Nephron progenitor cell (in vitro differentiated cells): ENCODE results near the gene SPRED1.

Experiments used
- DNase-seq: peaks from one replicate; pipeline ENCODE4 v3.0.0; 2021
- H3K27ac Mint-ChIP-seq: 2 replicates; pipeline ENCODE4 v1.8.0; 2021; ENCODE audit warnings: mild to moderate bottlenecking, moderate library complexity, mixed read lengths
- H3K27me3 Mint-ChIP-seq: 2 replicates; pipeline ENCODE4 v1.8.0; 2021; ENCODE audit warnings: mild to moderate bottlenecking, low read depth, mixed read lengths; ENCODE audit not compliant: poor library complexity
- H3K36me3 Mint-ChIP-seq: 2 replicates; pipeline ENCODE4 v1.8.0; 2021; ENCODE audit warnings: low read depth, mixed read lengths
- H3K4me1 Mint-ChIP-seq: 2 replicates; pipeline ENCODE4 v1.8.0; 2021; ENCODE audit warnings: mixed read lengths
- H3K4me3 Mint-ChIP-seq: 2 replicates; pipeline ENCODE4 v1.8.0; 2021; ENCODE audit warnings: mild to moderate bottlenecking, moderate library complexity, mixed read lengths
- H3K9me3 Mint-ChIP-seq: 2 replicates; pipeline ENCODE4 v1.8.0; 2021; ENCODE audit warnings: mild to moderate bottlenecking, moderate library complexity, mixed read lengths
- TF ChIP-seq, protein P1 (sequence below): fragments of 200-600 bp; sonication (generic); IDR thresholded peaks from 2 replicates; pipeline ENCODE4 v1.5.0; 2021; ENCODE audit warnings: antibody characterized with exemption

SPRED1 gene

DNA sequence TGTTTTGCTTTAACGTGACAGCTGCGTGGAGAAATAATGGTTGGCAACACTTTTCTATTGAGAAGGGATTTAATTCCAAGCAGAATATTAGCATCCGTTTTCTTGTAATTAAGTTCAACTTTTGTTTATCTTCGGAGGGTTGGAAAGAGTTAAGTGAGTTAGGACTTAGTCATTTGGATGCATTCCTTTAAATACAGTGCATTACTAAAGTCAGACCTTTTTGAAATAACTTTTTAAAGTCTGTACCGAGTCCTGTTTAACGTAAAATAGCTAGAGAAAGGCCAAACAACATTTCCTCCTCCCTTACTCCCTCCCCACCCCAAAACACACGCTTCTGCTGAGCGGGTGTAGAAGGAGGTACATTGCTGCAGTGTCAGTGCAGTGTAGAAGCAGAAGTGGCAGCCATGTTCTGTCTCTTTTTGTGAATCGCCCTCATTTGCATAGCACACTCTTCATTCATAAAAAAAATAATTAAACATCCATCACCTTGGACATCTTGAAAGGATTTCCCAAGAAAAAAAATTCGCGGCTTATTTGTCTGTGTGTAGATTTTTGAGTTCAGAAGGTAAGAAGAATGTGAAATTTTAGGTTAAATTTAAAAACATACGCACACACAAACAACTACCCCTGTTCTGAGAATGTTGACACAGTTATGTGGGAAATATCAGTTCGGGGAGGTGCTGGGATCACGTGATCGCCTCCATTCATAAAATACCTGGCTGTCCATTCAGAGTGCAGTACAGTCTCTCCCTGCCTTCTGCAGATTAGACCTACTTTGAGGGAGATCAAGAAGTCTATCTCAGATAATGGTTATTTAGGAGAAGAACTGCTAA, 1.6 kb downstream of the SPRED1 start:
- Mint-ChIP-seq H3K27ac (peak overlapping the region; percentile 68), H3K27me3 (peaks cover 3% of the 10 kb centered on the region), H3K36me3 (peaks cover under 1% of the 10 kb centered on the region), H3K4me3 (peak overlapping the region; percentile 98), H3K4me1 (peaks cover 56% of the 10 kb centered on the region), H3K9me3 (no peaks in the 10 kb centered on the region)
- peak; percentile 11 for DNase-seq
- TF ChIP-seq, protein P1, sequence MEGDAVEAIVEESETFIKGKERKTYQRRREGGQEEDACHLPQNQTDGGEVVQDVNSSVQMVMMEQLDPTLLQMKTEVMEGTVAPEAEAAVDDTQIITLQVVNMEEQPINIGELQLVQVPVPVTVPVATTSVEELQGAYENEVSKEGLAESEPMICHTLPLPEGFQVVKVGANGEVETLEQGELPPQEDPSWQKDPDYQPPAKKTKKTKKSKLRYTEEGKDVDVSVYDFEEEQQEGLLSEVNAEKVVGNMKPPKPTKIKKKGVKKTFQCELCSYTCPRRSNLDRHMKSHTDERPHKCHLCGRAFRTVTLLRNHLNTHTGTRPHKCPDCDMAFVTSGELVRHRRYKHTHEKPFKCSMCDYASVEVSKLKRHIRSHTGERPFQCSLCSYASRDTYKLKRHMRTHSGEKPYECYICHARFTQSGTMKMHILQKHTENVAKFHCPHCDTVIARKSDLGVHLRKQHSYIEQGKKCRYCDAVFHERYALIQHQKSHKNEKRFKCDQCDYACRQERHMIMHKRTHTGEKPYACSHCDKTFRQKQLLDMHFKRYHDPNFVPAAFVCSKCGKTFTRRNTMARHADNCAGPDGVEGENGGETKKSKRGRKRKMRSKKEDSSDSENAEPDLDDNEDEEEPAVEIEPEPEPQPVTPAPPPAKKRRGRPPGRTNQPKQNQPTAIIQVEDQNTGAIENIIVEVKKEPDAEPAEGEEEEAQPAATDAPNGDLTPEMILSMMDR = no peak

DNA sequence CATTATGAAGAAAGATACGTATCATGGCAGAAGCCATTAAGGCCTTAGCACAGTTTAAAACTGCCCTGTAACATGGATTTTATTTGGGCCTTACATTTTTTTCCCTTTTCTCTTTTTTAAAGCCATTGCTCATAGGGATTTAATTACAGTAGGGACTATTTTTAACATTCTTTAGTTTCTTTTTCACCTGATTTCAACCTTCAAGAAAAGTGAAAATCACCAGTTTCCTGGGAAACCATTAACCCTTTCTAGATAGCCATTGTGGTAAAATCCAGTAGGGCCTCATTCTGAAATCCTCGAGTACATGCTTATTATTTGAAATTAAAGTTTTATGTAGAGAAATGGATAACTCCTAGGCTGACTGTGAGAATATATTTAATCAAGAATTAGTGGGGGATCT, 3.1 kb downstream of the SPRED1 start:
- no peak for DNase-seq

DNA sequence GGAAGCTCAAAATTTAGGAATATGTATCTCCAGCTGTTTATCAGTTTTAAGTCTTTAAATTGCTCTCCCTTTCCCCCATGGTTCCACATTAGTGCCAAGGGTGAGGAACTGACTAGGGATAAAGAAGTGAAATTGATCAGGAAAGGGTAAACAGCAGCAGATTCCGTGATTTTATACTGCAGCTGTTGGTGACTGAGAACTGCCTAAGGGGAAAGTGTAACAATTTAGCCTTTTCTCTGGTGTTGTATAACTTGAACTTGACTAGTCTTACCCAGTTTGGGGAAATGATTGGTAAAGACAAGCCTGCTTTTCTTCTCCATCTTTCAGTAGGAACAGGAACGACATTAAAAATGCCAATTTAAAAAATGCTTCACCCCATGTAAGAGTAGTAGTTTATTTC, 5.0 kb downstream of the SPRED1 start:
- no peak overlapping the region for H3K27ac Mint-ChIP-seq
- peaks cover 45% of the 10 kb centered on the region for H3K4me1 Mint-ChIP-seq
- peaks cover 17% of the 10 kb centered on the region for H3K36me3 Mint-ChIP-seq
- TF ChIP-seq, protein P1 = no peak
- peaks cover 5% of the 10 kb centered on the region for H3K9me3 Mint-ChIP-seq
- H3K4me3 Mint-ChIP-seq = peak overlapping the region; percentile 72
- no peak for DNase-seq
- no peaks in the 10 kb centered on the region for H3K27me3 Mint-ChIP-seq

More for the DNA sequence above, 3.1 kb downstream of the SPRED1 start:
- Mint-ChIP-seq H3K9me3 (peaks cover 2% of the 10 kb centered on the region), H3K4me1 (peaks cover 49% of the 10 kb centered on the region), H3K4me3 (peak overlapping the region; percentile 98), H3K36me3 (peaks cover 13% of the 10 kb centered on the region), H3K27ac (peak overlapping the region; percentile 15), H3K27me3 (peaks cover 2% of the 10 kb centered on the region)
- TF ChIP-seq, protein P1 = no peak

DNA sequence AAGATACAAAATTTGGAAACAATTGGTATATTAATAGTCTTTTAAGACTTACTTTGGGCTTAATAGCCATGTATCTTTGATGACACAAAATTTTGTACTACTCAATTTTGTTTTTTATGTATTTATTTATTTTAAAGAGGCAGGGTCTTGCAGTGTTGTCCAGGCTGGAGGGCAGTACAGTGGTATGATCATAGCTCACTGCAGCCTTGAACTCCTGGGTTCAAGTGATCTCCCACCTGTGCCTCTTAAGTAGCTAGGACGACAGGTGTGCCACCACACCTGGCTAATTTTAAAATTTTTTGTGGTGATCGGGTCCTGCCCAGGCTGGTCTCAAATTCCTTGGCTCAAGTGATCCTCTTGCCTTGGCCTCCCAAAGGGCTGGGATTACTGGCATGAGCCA, 6.5 kb downstream of the SPRED1 start:
- Mint-ChIP-seq H3K36me3 (peaks cover 17% of the 10 kb centered on the region), H3K27me3 (no peaks in the 10 kb centered on the region), H3K4me3 (no peak overlapping the region), H3K9me3 (peaks cover 5% of the 10 kb centered on the region), H3K4me1 (peaks cover 44% of the 10 kb centered on the region), H3K27ac (no peak overlapping the region)
- TF ChIP-seq, protein P1 = no peak
- no peak for DNase-seq

DNA sequence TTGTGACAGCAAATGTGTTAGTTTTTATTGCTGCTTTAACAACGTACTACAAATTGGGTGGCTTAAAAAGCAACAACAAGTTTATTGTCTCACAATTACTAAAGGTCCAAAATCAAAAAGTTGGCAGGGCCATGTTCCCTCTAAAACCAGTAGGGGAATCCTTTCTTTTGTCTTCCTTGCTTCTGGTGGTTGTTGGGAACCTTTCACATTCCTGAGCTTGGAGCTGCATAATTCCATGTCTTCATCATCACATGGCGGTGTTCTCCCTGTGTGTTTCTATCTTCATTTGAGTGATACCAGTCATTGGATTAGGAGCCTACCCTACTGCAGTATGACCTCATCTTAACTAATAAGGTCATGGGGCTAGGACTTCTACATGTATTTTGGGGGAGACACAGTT, 7.4 kb downstream of the SPRED1 start:
- Mint-ChIP-seq H3K27me3 (no peaks in the 10 kb centered on the region), H3K4me3 (no peak overlapping the region), H3K27ac (no peak overlapping the region), H3K4me1 (peaks cover 37% of the 10 kb centered on the region), H3K9me3 (peaks cover 5% of the 10 kb centered on the region), H3K36me3 (peaks cover 17% of the 10 kb centered on the region)
- TF ChIP-seq, protein P1 = no peak
- DNase-seq = no peak

DNA sequence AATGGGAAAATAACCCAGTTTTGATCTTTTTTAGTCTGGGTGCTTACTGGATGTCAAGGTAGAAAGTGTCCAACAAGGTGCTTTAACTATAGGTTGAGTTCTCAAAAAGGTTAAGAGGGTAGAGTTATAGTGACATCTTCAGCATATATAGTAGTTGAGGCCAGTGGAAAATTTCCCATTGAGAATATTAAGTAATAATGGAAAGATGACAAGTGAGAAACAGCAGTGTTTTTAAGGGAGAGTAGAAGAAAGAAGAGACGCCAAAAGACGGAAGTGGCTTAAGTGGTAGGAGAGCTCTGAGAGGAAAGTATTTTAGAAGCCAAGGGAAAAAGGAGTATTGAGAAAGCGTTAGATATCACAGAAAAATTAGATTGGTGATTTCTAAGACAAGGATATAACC, 10.6 kb downstream of the SPRED1 start:
- no peak for DNase-seq
- H3K4me1 Mint-ChIP-seq = peaks cover 10% of the 10 kb centered on the region
- peaks cover 5% of the 10 kb centered on the region for H3K9me3 Mint-ChIP-seq
- H3K27me3 Mint-ChIP-seq = no peaks in the 10 kb centered on the region
- TF ChIP-seq, protein P1 = no peak
- H3K4me3 Mint-ChIP-seq = no peak overlapping the region
- H3K27ac Mint-ChIP-seq = no peak overlapping the region
- H3K36me3 Mint-ChIP-seq = peaks cover 20% of the 10 kb centered on the region
